Activated CD4-positive, alpha-beta T cell treated with anti-CD3 and anti-CD28 coated beads, Interleukin-2, amount 10 ng/mL, durations not matched to agents 24 days and 14 days (primary cell): Measurements from ENCODE around the gene COL7A1. TPM values are rescaled to one million over a fixed set of nuclear protein-coding genes. Genes with fewer than 3 reads are reported as not detected.

Experiments used
- DNase-seq: peaks from one replicate; pipeline ENCODE4 v3.0.0; 2022
- H3K27ac Mint-ChIP-seq: one replicate; pipeline ENCODE4 v1.8.0; 2022; ENCODE audit warnings: mild to moderate bottlenecking, mixed read lengths
- H3K27me3 Mint-ChIP-seq: one replicate; pipeline ENCODE4 v1.8.0; 2022; ENCODE audit warnings: mixed read lengths
- H3K36me3 Mint-ChIP-seq: one replicate; pipeline ENCODE4 v1.8.0; 2022; ENCODE audit warnings: low read depth, mild to moderate bottlenecking, mixed read lengths
- H3K4me1 Mint-ChIP-seq: one replicate; pipeline ENCODE4 v1.8.0; 2021; ENCODE audit warnings: mixed read lengths
- H3K4me3 Mint-ChIP-seq: one replicate; pipeline ENCODE4 v1.8.0; 2022; ENCODE audit warnings: mild to moderate bottlenecking, moderate library complexity, mixed read lengths
- H3K9me3 Mint-ChIP-seq: one replicate; pipeline ENCODE4 v1.8.0; 2021; ENCODE audit warnings: mixed read lengths
- intact Hi-C: fragments of 100-400 bp; cut with micrococcal nuclease; formaldehyde crosslinking; loops from one replicate; pipeline ENCODE4 v1.15.1; 2023
- total RNA-seq: library from RNA; stranded (reverse); gene quantifications from 2 replicates; pipeline ENCODE4 v1.2.3, GENCODE V29; 2022

COL7A1 gene
- total RNA-seq, 1 donor from 2014 or later = 0.56 TPM

- Mint-ChIP-seq H3K27me3 (no peaks in the 10 kb centered on the region), H3K27ac (no peak overlapping the region), H3K4me1 (peaks cover 7% of the 10 kb centered on the region)
Observed at GRCh38 chr3:48569400-48569799, 25.7 kb downstream of the COL7A1 start.

GRCh38 chr3:48568476-48568875 is 26.7 kb downstream of the COL7A1 start:
- H3K27me3 Mint-ChIP-seq = no peaks in the 10 kb centered on the region
- no peaks in the 10 kb centered on the region for H3K36me3 Mint-ChIP-seq
- H3K27ac Mint-ChIP-seq = no peak overlapping the region
- H3K4me1 Mint-ChIP-seq = peaks cover 7% of the 10 kb centered on the region
- DNase-seq = no peak
- no peak overlapping the region for H3K4me3 Mint-ChIP-seq
- intact Hi-C loops = no loop called here
- H3K9me3 Mint-ChIP-seq = no peaks in the 10 kb centered on the region

More at GRCh38 chr3:48569400-48569799, 25.7 kb downstream of the COL7A1 start:
- intact Hi-C loops = no loop called here
- no peaks in the 10 kb centered on the region for H3K36me3 Mint-ChIP-seq
- no peak for DNase-seq
- H3K9me3 Mint-ChIP-seq = no peaks in the 10 kb centered on the region
- no peak overlapping the region for H3K4me3 Mint-ChIP-seq

- DNase-seq = no peak
- Mint-ChIP-seq H3K27me3 (no peaks in the 10 kb centered on the region), H3K9me3 (no peaks in the 10 kb centered on the region), H3K4me1 (peaks cover 11% of the 10 kb centered on the region), H3K4me3 (no peak overlapping the region), H3K36me3 (no peaks in the 10 kb centered on the region), H3K27ac (no peak overlapping the region)
- intact Hi-C loops = no loop called here
Observed at GRCh38 chr3:48567500-48567899, 27.6 kb downstream of the COL7A1 start.

- Mint-ChIP-seq H3K27me3 (no peaks in the 10 kb centered on the region), H3K4me3 (no peak overlapping the region), H3K4me1 (peaks cover 11% of the 10 kb centered on the region), H3K27ac (no peak overlapping the region), H3K36me3 (no peaks in the 10 kb centered on the region), H3K9me3 (no peaks in the 10 kb centered on the region)
- intact Hi-C loops = no loop called here
- DNase-seq = no peak
Observed at GRCh38 chr3:48567090-48567489, 28.0 kb downstream of the COL7A1 start.

GRCh38 chr3:48566401-48566760 is 28.7 kb downstream of the COL7A1 start:
- no peaks in the 10 kb centered on the region for H3K27me3 Mint-ChIP-seq
- H3K4me3 Mint-ChIP-seq = no peak overlapping the region
- no peaks in the 10 kb centered on the region for H3K9me3 Mint-ChIP-seq
- no peak for DNase-seq
- H3K27ac Mint-ChIP-seq = no peak overlapping the region
- intact Hi-C loops = no loop called here
- H3K4me1 Mint-ChIP-seq = peaks cover 11% of the 10 kb centered on the region
- H3K36me3 Mint-ChIP-seq = no peaks in the 10 kb centered on the region

GRCh38 chr3:48565591-48566400 is 29.3 kb downstream of the COL7A1 start:
- DNase-seq = peak; percentile 62
- intact Hi-C loops = no loop called here
- H3K27ac Mint-ChIP-seq = peak overlapping the region; percentile 7

GRCh38 chr3:48565186-48565585 is 29.9 kb downstream of the COL7A1 start:
- Mint-ChIP-seq H3K27ac (no peak overlapping the region), H3K36me3 (no peaks in the 10 kb centered on the region), H3K27me3 (no peaks in the 10 kb centered on the region), H3K4me3 (no peak overlapping the region), H3K9me3 (no peaks in the 10 kb centered on the region), H3K4me1 (peaks cover 15% of the 10 kb centered on the region)
- no peak for DNase-seq
- intact Hi-C loops = no loop called here

More at GRCh38 chr3:48565591-48566400, 29.3 kb downstream of the COL7A1 start:
- H3K27me3 Mint-ChIP-seq = no peaks in the 10 kb centered on the region
- H3K4me3 Mint-ChIP-seq = no peak overlapping the region
- H3K36me3 Mint-ChIP-seq = no peaks in the 10 kb centered on the region
- no peaks in the 10 kb centered on the region for H3K9me3 Mint-ChIP-seq
- peaks cover 13% of the 10 kb centered on the region for H3K4me1 Mint-ChIP-seq

GRCh38 chr3:48564667-48565066 is 30.5 kb downstream of the COL7A1 start:
- intact Hi-C loops = no loop called here
- no peaks in the 10 kb centered on the region for H3K36me3 Mint-ChIP-seq
- H3K4me1 Mint-ChIP-seq = peaks cover 20% of the 10 kb centered on the region
- no peak overlapping the region for H3K27ac Mint-ChIP-seq
- no peak for DNase-seq
- H3K9me3 Mint-ChIP-seq = no peaks in the 10 kb centered on the region
- no peaks in the 10 kb centered on the region for H3K27me3 Mint-ChIP-seq
- H3K4me3 Mint-ChIP-seq = no peak overlapping the region

GRCh38 chr3:48564022-48564421 is 31.1 kb downstream of the COL7A1 start:
- H3K27ac Mint-ChIP-seq = no peak overlapping the region
- no peaks in the 10 kb centered on the region for H3K27me3 Mint-ChIP-seq
- intact Hi-C loops = no loop called here
- no peaks in the 10 kb centered on the region for H3K36me3 Mint-ChIP-seq
- no peak overlapping the region for H3K4me3 Mint-ChIP-seq
- no peaks in the 10 kb centered on the region for H3K9me3 Mint-ChIP-seq
- no peak for DNase-seq
- H3K4me1 Mint-ChIP-seq = peaks cover 22% of the 10 kb centered on the region

- Mint-ChIP-seq H3K4me1 (peaks cover 27% of the 10 kb centered on the region), H3K36me3 (no peaks in the 10 kb centered on the region), H3K27me3 (no peaks in the 10 kb centered on the region), H3K4me3 (no peak within 1 kb of the TSS), H3K27ac (peak within 1 kb of the TSS; percentile 23), H3K9me3 (no peaks in the 10 kb centered on the region)
- no peak for DNase-seq
- intact Hi-C loops = no loop called here
Observed at GRCh38 chr3:48563382-48563918, 31.7 kb downstream of the COL7A1 start, which contains the start of gene UCN2. UCN2 (minus strand) TSS chr3:48563781; CDS start chr3:48563124, 657 bp downstream.

GRCh38 chr3:48562367-48563095 is 32.6 kb downstream of the COL7A1 start:
- intact Hi-C loops = no loop called here
- H3K4me3 Mint-ChIP-seq = no peak overlapping the region
- H3K36me3 Mint-ChIP-seq = no peaks in the 10 kb centered on the region
- H3K27ac Mint-ChIP-seq = peak overlapping the region; percentile 23
- H3K9me3 Mint-ChIP-seq = no peaks in the 10 kb centered on the region
- peaks cover 31% of the 10 kb centered on the region for H3K4me1 Mint-ChIP-seq
- no peak for DNase-seq
- no peaks in the 10 kb centered on the region for H3K27me3 Mint-ChIP-seq

- Mint-ChIP-seq H3K27ac (no peak overlapping the region), H3K36me3 (no peaks in the 10 kb centered on the region), H3K4me3 (peak overlapping the region; percentile 28), H3K9me3 (no peaks in the 10 kb centered on the region), H3K27me3 (no peaks in the 10 kb centered on the region), H3K4me1 (peaks cover 31% of the 10 kb centered on the region)
- peak; percentile 69 for DNase-seq
- intact Hi-C loops = no loop called here
Observed at GRCh38 chr3:48561045-48561736, 33.9 kb downstream of the COL7A1 start.

GRCh38 chr3:48560648-48561018 is 34.5 kb downstream of the COL7A1 start:
- H3K4me3 Mint-ChIP-seq = no peak overlapping the region
- intact Hi-C loops = no loop called here

More at GRCh38 chr3:48560648-48561018, 34.5 kb downstream of the COL7A1 start:
- peak overlapping the region; percentile 20 for H3K27ac Mint-ChIP-seq
- peaks cover 29% of the 10 kb centered on the region for H3K4me1 Mint-ChIP-seq
- H3K27me3 Mint-ChIP-seq = no peaks in the 10 kb centered on the region
- no peak for DNase-seq
- no peaks in the 10 kb centered on the region for H3K36me3 Mint-ChIP-seq
- H3K9me3 Mint-ChIP-seq = no peaks in the 10 kb centered on the region
